HEK293 (cell line): ENCODE results near the gene AGAP1.

Experiments used
- CTCF ChIA-PET: fragments of 350-600 bp; formaldehyde crosslinking; extraction: SDS; loops from one replicate; lab custom pipeline; 2021; ENCODE audit warnings: antibody characterized with exemption; lab: Yijun Ruan, JAX
- POLR2A ChIA-PET: fragments of 300-600 bp; formaldehyde crosslinking; extraction: SDS; loops from one replicate; lab custom pipeline; 2020; ENCODE audit warnings: antibody characterized with exemption, inconsistent platforms; lab: Yijun Ruan, JAX
- H3K27ac ChIP-seq: fragments of 200-500 bp; sonication (Bioruptor generic); 2 replicates; pipeline ENCODE4 v1.5.1; 2014; ENCODE audit warnings: low read depth, low read length, control low read depth, inconsistent platforms; ENCODE audit errors: extremely low read depth
- H3K36me3 ChIP-seq, 2 experiments: fragments of 200-500 bp in 1 of 2; sonication (Bioruptor generic) in 1 of 2; 1 replicate in 1 of 2; 2 replicates in 1 of 2; pipeline ENCODE4 v1.5.1; 2014 to 2017; ENCODE audit warnings: inconsistent platforms in 2 of 2, low read length in 2 of 2; ENCODE audit not compliant: control insufficient read depth in 2 of 2, insufficient read depth in 1 of 2
- H3K4me1 ChIP-seq: fragments of 200-500 bp; sonication (Bioruptor generic); 2 replicates; pipeline ENCODE4 v1.5.1; 2014; ENCODE audit warnings: mild to moderate bottlenecking, low read length, inconsistent platforms; ENCODE audit not compliant: control insufficient read depth, insufficient read depth
- H3K4me3 ChIP-seq: 2 replicates; pipeline ENCODE4 v1.5.1; 2011; ENCODE audit warnings: low read depth, mild to moderate bottlenecking, control low read depth, low read length, moderate library complexity
- H3K9me3 ChIP-seq: fragments of 200-500 bp; sonication (Bioruptor generic); 2 replicates; pipeline ENCODE4 v1.5.1; 2014; ENCODE audit warnings: low read depth, low read length, inconsistent platforms; ENCODE audit not compliant: control insufficient read depth, insufficient read depth
- GLI2 ChIP-seq: fragments of 450-650 bp; formaldehyde crosslinking; IDR thresholded peaks from 2 replicates; pipeline ENCODE4; 2017; ENCODE audit warnings: missing biosample characterization, missing genetic modification characterization, low read depth, borderline replicate concordance
- OSR2 ChIP-seq: fragments of 450-650 bp; formaldehyde crosslinking; IDR thresholded peaks from 2 replicates; pipeline ENCODE4 v1.5.1; 2016; ENCODE audit warnings: missing biosample characterization, missing genetic modification characterization
- PRDM1 ChIP-seq: fragments of 450-650 bp; formaldehyde crosslinking; IDR thresholded peaks from 2 replicates; pipeline ENCODE4; 2016; ENCODE audit warnings: missing biosample characterization, missing genetic modification characterization
- TCF7L2 ChIP-seq: IDR thresholded peaks from 2 replicates; pipeline ENCODE4 v1.6.1; 2011; ENCODE audit warnings: low read depth, mild to moderate bottlenecking, inconsistent platforms, low read length, moderate library complexity, borderline replicate concordance
- YY2 ChIP-seq: fragments of 450-650 bp; formaldehyde crosslinking; IDR thresholded peaks from 2 replicates; pipeline ENCODE4 v1.5.1; 2016; ENCODE audit warnings: missing biosample characterization, missing genetic modification characterization
- ZBTB48 ChIP-seq: fragments of 450-650 bp; formaldehyde crosslinking; IDR thresholded peaks from 2 replicates; pipeline ENCODE4 v1.5.1; 2016; ENCODE audit warnings: missing biosample characterization, missing genetic modification characterization
- ZNF133 ChIP-seq: fragments of 450-650 bp; formaldehyde crosslinking; IDR thresholded peaks from 2 replicates; pipeline ENCODE4 v1.5.1; 2016; ENCODE audit warnings: missing biosample characterization, missing genetic modification characterization
- ZNF140 ChIP-seq: fragments of 450-650 bp; formaldehyde crosslinking; IDR thresholded peaks from 2 replicates; pipeline ENCODE4 v1.5.1; 2016; ENCODE audit warnings: missing biosample characterization, missing genetic modification characterization
- ZNF155 ChIP-seq: fragments of 450-650 bp; formaldehyde crosslinking; IDR thresholded peaks from 2 replicates; pipeline ENCODE4 v1.5.1; 2016; ENCODE audit warnings: missing biosample characterization, missing genetic modification characterization
- ZNF174 ChIP-seq: fragments of 450-650 bp; formaldehyde crosslinking; IDR thresholded peaks from 2 replicates; pipeline ENCODE4 v1.5.0; 2017; ENCODE audit warnings: missing biosample characterization, mild to moderate bottlenecking, missing genetic modification characterization
- ZNF2 ChIP-seq: fragments of 450-650 bp; formaldehyde crosslinking; IDR thresholded peaks from 2 replicates; pipeline ENCODE4 v1.5.1; 2016; ENCODE audit warnings: missing biosample characterization, missing genetic modification characterization
- ZNF292 ChIP-seq: fragments of 450-650 bp; formaldehyde crosslinking; IDR thresholded peaks from 2 replicates; pipeline ENCODE4 v1.5.1; 2016; ENCODE audit warnings: low read depth, missing biosample characterization, missing genetic modification characterization, borderline replicate concordance
- ZNF530 ChIP-seq: fragments of 450-650 bp; formaldehyde crosslinking; IDR thresholded peaks from 2 replicates; pipeline ENCODE4 v1.5.1; 2016; ENCODE audit warnings: low read depth, missing biosample characterization, missing genetic modification characterization
- ZNF560 ChIP-seq: fragments of 450-650 bp; formaldehyde crosslinking; IDR thresholded peaks from 2 replicates; pipeline ENCODE4 v1.5.1; 2017; ENCODE audit warnings: missing biosample characterization, missing genetic modification characterization, borderline replicate concordance
- ZNF561 ChIP-seq: fragments of 450-650 bp; IDR thresholded peaks from 2 replicates; pipeline ENCODE4 v1.5.1; 2018; ENCODE audit warnings: missing biosample characterization, missing genetic modification characterization, borderline replicate concordance
- ZNF830 ChIP-seq: fragments of 450-650 bp; IDR thresholded peaks from 2 replicates; pipeline ENCODE4 v1.5.0; 2018; ENCODE audit warnings: missing biosample characterization, missing genetic modification characterization, low read depth, mild to moderate bottlenecking, moderate library complexity
- ZSCAN23 ChIP-seq: fragments of 450-650 bp; formaldehyde crosslinking; IDR thresholded peaks from 2 replicates; pipeline ENCODE4 v1.5.1; 2016; ENCODE audit warnings: missing biosample characterization, missing genetic modification characterization
- TF ChIP-seq, protein P1 (sequence below): fragments of 450-650 bp; formaldehyde crosslinking; IDR thresholded peaks from 2 replicates; pipeline ENCODE4 v1.5.1; 2017; ENCODE audit warnings: missing biosample characterization, missing genetic modification characterization
- TF ChIP-seq, protein P2 (sequence below): fragments of 450-650 bp; formaldehyde crosslinking; IDR thresholded peaks from 2 replicates; pipeline ENCODE4 v1.5.1; 2017; ENCODE audit warnings: missing biosample characterization, mild to moderate bottlenecking, missing genetic modification characterization, moderate library complexity
- TF ChIP-seq, protein P3 (sequence below): fragments of 450-650 bp; formaldehyde crosslinking; IDR thresholded peaks from 2 replicates; pipeline ENCODE4 v1.5.1; 2017; ENCODE audit warnings: missing biosample characterization, missing genetic modification characterization
- TF ChIP-seq, protein P4 (sequence below): fragments of 450-650 bp; IDR thresholded peaks from 2 replicates; pipeline ENCODE4 v1.5.1; 2018; ENCODE audit warnings: missing biosample characterization, missing genetic modification characterization
- TF ChIP-seq, protein P5 (sequence below): fragments of 450-650 bp; formaldehyde crosslinking; IDR thresholded peaks from 2 replicates; pipeline ENCODE4 v1.5.1; 2016; ENCODE audit warnings: missing biosample characterization, missing genetic modification characterization

The AGAP1 gene

DNA sequence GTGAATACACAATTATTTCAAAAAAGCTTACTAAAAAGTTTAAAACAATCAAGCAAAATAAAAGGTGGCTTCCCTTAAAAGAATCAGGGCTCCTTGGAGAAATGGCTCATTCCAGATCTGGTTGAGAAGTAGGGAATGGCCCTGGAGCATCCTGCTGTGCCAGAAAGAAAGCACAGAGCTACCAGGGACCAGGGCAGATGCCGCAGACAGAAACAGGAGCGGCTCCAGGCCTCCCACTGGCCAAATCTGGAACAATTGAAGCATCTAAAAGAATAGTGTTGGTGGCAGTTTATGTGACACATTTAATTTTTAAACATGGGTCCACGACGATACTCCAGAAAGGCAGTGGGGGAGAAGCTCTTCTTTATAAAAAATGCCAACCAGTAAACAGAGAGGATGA lies 598.9 kb downstream of the AGAP1 start:
- CTCF ChIA-PET, result interaction anchor here (0.7 to 1.2 kb wide), 2 partner anchors 261 to 313 kb away, joined by 3 to 4 read pairs; no protein-coding TSS in a partner anchor
- no peak overlapping the region for H3K4me3 ChIP-seq
- POLR2A ChIA-PET, result no interaction called here
- no peaks in the 10 kb centered on the region for H3K9me3 ChIP-seq
- H3K27ac ChIP-seq, result no peak overlapping the region
- TF ChIP-seq ZSCAN23 (tag by site-specific recombination) (no peak), ZNF2 (tag by site-specific recombination) (no peak), OSR2 (tag by site-specific recombination) (no peak), ZNF560 (tag by site-specific recombination) (no peak), ZNF830 (tag by site-specific recombination) (no peak), ZNF174 (no peak), PRDM1 (tag by site-specific recombination) (no peak), TCF7L2 (no peak), GLI2 (tag by site-specific recombination) (no peak), ZNF155 (tag by site-specific recombination) (no peak), ZNF140 (no peak)
- TF ChIP-seq, protein P1, sequence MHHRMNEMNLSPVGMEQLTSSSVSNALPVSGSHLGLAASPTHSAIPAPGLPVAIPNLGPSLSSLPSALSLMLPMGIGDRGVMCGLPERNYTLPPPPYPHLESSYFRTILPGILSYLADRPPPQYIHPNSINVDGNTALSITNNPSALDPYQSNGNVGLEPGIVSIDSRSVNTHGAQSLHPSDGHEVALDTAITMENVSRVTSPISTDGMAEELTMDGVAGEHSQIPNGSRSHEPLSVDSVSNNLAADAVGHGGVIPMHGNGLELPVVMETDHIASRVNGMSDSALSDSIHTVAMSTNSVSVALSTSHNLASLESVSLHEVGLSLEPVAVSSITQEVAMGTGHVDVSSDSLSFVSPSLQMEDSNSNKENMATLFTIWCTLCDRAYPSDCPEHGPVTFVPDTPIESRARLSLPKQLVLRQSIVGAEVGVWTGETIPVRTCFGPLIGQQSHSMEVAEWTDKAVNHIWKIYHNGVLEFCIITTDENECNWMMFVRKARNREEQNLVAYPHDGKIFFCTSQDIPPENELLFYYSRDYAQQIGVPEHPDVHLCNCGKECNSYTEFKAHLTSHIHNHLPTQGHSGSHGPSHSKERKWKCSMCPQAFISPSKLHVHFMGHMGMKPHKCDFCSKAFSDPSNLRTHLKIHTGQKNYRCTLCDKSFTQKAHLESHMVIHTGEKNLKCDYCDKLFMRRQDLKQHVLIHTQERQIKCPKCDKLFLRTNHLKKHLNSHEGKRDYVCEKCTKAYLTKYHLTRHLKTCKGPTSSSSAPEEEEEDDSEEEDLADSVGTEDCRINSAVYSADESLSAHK (tag by site-specific recombination), result no peak
- TF ChIP-seq, protein P2, sequence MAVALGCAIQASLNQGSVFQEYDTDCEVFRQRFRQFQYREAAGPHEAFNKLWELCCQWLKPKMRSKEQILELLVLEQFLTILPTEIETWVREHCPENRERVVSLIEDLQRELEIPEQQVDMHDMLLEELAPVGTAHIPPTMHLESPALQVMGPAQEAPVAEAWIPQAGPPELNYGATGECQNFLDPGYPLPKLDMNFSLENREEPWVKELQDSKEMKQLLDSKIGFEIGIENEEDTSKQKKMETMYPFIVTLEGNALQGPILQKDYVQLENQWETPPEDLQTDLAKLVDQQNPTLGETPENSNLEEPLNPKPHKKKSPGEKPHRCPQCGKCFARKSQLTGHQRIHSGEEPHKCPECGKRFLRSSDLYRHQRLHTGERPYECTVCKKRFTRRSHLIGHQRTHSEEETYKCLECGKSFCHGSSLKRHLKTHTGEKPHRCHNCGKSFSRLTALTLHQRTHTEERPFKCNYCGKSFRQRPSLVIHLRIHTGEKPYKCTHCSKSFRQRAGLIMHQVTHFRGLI, result no peak
- TF ChIP-seq, protein P3, sequence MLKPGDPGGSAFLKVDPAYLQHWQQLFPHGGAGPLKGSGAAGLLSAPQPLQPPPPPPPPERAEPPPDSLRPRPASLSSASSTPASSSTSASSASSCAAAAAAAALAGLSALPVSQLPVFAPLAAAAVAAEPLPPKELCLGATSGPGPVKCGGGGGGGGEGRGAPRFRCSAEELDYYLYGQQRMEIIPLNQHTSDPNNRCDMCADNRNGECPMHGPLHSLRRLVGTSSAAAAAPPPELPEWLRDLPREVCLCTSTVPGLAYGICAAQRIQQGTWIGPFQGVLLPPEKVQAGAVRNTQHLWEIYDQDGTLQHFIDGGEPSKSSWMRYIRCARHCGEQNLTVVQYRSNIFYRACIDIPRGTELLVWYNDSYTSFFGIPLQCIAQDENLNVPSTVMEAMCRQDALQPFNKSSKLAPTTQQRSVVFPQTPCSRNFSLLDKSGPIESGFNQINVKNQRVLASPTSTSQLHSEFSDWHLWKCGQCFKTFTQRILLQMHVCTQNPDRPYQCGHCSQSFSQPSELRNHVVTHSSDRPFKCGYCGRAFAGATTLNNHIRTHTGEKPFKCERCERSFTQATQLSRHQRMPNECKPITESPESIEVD, result no peak
- no peaks in the 10 kb centered on the region for H3K36me3 ChIP-seq
- H3K4me1 ChIP-seq, result no peaks in the 10 kb centered on the region

DNA sequence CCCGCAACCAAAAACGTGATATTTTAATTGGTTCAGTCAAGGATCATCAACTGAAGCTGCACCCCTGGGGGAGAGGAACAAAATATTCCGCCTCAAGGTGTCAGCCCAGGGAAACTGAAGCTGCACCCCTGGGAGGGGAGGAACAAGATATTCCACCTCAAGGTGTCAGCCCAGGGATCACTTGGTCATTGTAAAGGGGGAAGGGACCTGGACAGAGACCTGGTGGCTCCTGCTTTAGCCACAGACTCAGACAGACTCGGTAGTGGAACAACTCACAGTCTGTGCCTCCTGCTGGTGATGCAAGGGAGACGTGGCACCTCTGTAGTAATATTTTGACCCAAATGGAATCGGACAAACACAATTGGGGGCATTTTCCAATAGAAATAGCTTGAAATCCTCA lies 599.3 kb downstream of the AGAP1 start:
- Histone ChIP-seq H3K27ac (no peak overlapping the region), H3K9me3 (no peaks in the 10 kb centered on the region), H3K4me1 (no peaks in the 10 kb centered on the region), H3K4me3 (no peak overlapping the region), H3K36me3 (no peaks in the 10 kb centered on the region)
- CTCF ChIA-PET, result interaction anchor here (0.6 to 1.2 kb wide), 4 partner anchors 154 to 783 kb away, joined by 3 to 4 read pairs (median 3); no protein-coding TSS in a partner anchor
- POLR2A ChIA-PET, result interaction anchor here (0.6 kb wide), 1 partner anchor 70 kb away, joined by 6 read pairs; no protein-coding TSS in a partner anchor
- no peak for TF ChIP-seq ZNF530
- TF ChIP-seq ZNF561 (tag by site-specific recombination), result no peak
- TF ChIP-seq, protein P4, sequence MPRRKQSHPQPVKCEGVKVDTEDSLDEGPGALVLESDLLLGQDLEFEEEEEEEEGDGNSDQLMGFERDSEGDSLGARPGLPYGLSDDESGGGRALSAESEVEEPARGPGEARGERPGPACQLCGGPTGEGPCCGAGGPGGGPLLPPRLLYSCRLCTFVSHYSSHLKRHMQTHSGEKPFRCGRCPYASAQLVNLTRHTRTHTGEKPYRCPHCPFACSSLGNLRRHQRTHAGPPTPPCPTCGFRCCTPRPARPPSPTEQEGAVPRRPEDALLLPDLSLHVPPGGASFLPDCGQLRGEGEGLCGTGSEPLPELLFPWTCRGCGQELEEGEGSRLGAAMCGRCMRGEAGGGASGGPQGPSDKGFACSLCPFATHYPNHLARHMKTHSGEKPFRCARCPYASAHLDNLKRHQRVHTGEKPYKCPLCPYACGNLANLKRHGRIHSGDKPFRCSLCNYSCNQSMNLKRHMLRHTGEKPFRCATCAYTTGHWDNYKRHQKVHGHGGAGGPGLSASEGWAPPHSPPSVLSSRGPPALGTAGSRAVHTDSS (tag by site-specific recombination), result no peak
- no peak for TF ChIP-seq YY2
- no peak for TF ChIP-seq ZBTB48
- TF ChIP-seq, protein P5, sequence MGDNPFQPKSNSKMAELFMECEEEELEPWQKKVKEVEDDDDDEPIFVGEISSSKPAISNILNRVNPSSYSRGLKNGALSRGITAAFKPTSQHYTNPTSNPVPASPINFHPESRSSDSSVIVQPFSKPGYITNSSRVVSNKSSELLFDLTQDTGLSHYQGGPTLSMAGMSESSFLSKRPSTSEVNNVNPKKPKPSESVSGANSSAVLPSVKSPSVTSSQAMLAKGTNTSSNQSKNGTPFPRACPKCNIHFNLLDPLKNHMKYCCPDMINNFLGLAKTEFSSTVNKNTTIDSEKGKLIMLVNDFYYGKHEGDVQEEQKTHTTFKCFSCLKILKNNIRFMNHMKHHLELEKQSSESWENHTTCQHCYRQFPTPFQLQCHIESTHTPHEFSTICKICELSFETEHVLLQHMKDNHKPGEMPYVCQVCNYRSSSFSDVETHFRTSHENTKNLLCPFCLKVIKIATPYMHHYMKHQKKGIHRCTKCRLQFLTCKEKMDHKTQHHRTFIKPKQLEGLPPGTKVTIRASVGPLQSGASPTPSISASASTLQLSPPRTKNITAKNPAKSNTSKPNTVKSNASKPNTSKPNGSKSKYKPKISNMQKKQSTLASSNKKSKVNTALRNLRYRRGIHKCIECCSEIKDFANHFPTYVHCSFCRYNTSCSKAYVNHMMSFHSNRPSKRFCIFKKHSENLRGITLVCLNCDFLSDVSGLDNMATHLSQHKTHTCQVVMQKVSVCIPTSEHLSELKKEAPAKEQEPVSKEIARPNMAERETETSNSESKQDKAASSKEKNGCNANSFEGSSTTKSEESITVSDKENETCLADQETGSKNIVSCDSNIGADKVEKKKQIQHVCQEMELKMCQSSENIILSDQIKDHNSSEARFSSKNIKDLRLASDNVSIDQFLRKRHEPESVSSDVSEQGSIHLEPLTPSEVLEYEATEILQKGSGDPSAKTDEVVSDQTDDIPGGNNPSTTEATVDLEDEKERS (tag by site-specific recombination), result no peak
- no peak for TF ChIP-seq ZNF292 (tag by site-specific recombination)
- no peak for TF ChIP-seq ZNF133 (tag by site-specific recombination)
